IPS-NIHi11 (cell line): Measurements from ENCODE around the gene BPIFA1.

Source experiments
- DNase-seq: peaks from one replicate; pipeline ENCODE4 v3.0.0; 2012; ENCODE audit warnings: mixed read lengths, low spot score

The BPIFA1 gene

GRCh38 chr20:33277471-33278441 is 42.0 kb downstream of the BPIFA1 start:
- DNase-seq, result peak; percentile 55

- no peak for DNase-seq
Measured at GRCh38 chr20:33278700-33279099, 42.9 kb downstream of the BPIFA1 start.

GRCh38 chr20:33279261-33279910 is 43.6 kb downstream of the BPIFA1 start:
- DNase-seq, result no peak

GRCh38 chr20:33280000-33280680 is 44.3 kb downstream of the BPIFA1 start:
- DNase-seq, result no peak

GRCh38 chr20:33280775-33281174 is 45.0 kb downstream of the BPIFA1 start:
- DNase-seq, result no peak

- no peak for DNase-seq
Measured at GRCh38 chr20:33281550-33282146, 45.9 kb downstream of the BPIFA1 start.

- no peak for DNase-seq
Measured at GRCh38 chr20:33282196-33282934, 46.6 kb downstream of the BPIFA1 start.

GRCh38 chr20:33282991-33283555 is 47.3 kb downstream of the BPIFA1 start, which contains the start of gene BPIFB1:
TSS of gene BPIFB1 (plus strand) at chr20:33283214. CDS start at chr20:33286074, 2,860 bp downstream.
- DNase-seq, result no peak

GRCh38 chr20:33284284-33284683 is 48.5 kb downstream of the BPIFA1 start:
- DNase-seq, result no peak

- DNase-seq, result no peak
Measured at GRCh38 chr20:33284937-33285336, 49.1 kb downstream of the BPIFA1 start.

GRCh38 chr20:33285861-33286495 is 50.2 kb downstream of the BPIFA1 start:
- DNase-seq, result no peak

GRCh38 chr20:33287884-33288283 is 52.1 kb downstream of the BPIFA1 start:
- DNase-seq, result no peak

GRCh38 chr20:33290852-33291251 is 55.1 kb downstream of the BPIFA1 start:
- no peak for DNase-seq

- no peak for DNase-seq
Measured at GRCh38 chr20:33291416-33291815, 55.6 kb downstream of the BPIFA1 start.

GRCh38 chr20:33291830-33292355 is 56.1 kb downstream of the BPIFA1 start:
- DNase-seq, result peak; percentile 86
